IMR-90 (cell line): ENCODE data around the gene ARHGAP24. TPM values are rescaled to one million over a fixed set of nuclear protein-coding genes. Genes with fewer than 3 reads are reported as not detected.

Source experiments
- ATAC-seq: fragments of 200-7000 bp; cut with Tn5 transposase; 2 replicates; pipeline ENCODE4 v1.9.1; 2020; ENCODE audit warnings: low read depth, mild to moderate bottlenecking, moderate library complexity
- BruUV-seq: library from RNA; stranded (reverse); fragments of 400-500 nt; replicated peaks from 2 replicates; lab custom pipeline; 2021; lab: Mats Ljungman, UMichigan
- CTCF ChIA-PET: fragments of 300-600 bp; formaldehyde crosslinking; extraction: SDS; loops from one replicate; lab custom pipeline; 2021; ENCODE audit warnings: antibody characterized with exemption; lab: Yijun Ruan, JAX
- POLR2A ChIA-PET: fragments of 300-600 bp; sonication (Branson Sonifier 250); formaldehyde crosslinking; loops from one replicate; lab custom pipeline; 2022; ENCODE audit warnings: antibody characterized with exemption; ENCODE audit not compliant: unreplicated experiment; lab: Charles Lee
- DNase-seq: peaks from one replicate; pipeline ENCODE4 v3.0.0; 2013
- H2AFZ ChIP-seq: replicated peaks from 2 replicates; pipeline ENCODE3; 2013; ENCODE audit warnings: low read length, mild to moderate bottlenecking; ENCODE audit not compliant: poor library complexity
- H2AK5ac ChIP-seq: 2 replicates; pipeline ENCODE4 v1.6.1; 2013; ENCODE audit warnings: low read depth, low read length, inconsistent platforms
- H2AK9ac ChIP-seq: replicated peaks from 2 replicates; pipeline ENCODE3; 2013; ENCODE audit warnings: mild to moderate bottlenecking, low read depth, low read length, moderate library complexity; ENCODE audit not compliant: poor library complexity
- H2BK120ac ChIP-seq: 2 replicates; pipeline ENCODE4 v1.6.1; 2013; ENCODE audit warnings: low read depth, low read length, inconsistent platforms
- H2BK15ac ChIP-seq: 3 replicates; pipeline ENCODE4 v1.6.1; 2013; ENCODE audit warnings: low read depth, low read length, inconsistent platforms
- H2BK20ac ChIP-seq: 2 replicates; pipeline ENCODE4 v1.6.1; 2013; ENCODE audit warnings: low read depth, mild to moderate bottlenecking, inconsistent platforms, low read length, moderate library complexity
- H2BK5ac ChIP-seq: 2 replicates; pipeline ENCODE4 v1.6.1; 2013; ENCODE audit warnings: mild to moderate bottlenecking, low read depth, low read length, inconsistent platforms; ENCODE audit not compliant: poor library complexity, severe bottlenecking
- H3K14ac ChIP-seq: replicated peaks from 2 replicates; pipeline ENCODE4 v1.6.1; 2013; ENCODE audit warnings: low read depth, low read length, inconsistent platforms
- H3K18ac ChIP-seq: 2 replicates; pipeline ENCODE4 v1.6.1; 2013; ENCODE audit warnings: low read depth, low read length, control low read depth
- H3K23ac ChIP-seq: 2 replicates; pipeline ENCODE4 v1.6.1; 2013; ENCODE audit warnings: low read depth, low read length, inconsistent platforms
- H3K27ac ChIP-seq: 2 replicates; pipeline ENCODE4 v1.5.1; 2013; ENCODE audit warnings: mild to moderate bottlenecking, control low read depth, low read length; ENCODE audit not compliant: insufficient read depth
- H3K27me3 ChIP-seq: 2 replicates; pipeline ENCODE4 v1.6.1; 2013; ENCODE audit warnings: low read length; ENCODE audit not compliant: control insufficient read depth, insufficient read depth
- H3K36me3 ChIP-seq: 2 replicates; pipeline ENCODE4 v1.6.1; 2013; ENCODE audit warnings: low read length, mixed read lengths; ENCODE audit not compliant: control insufficient read depth, insufficient read depth
- H3K4ac ChIP-seq: 2 replicates; pipeline ENCODE4 v1.6.1; 2013; ENCODE audit warnings: low read depth, low read length, inconsistent platforms
- H3K4me1 ChIP-seq: 2 replicates; pipeline ENCODE4 v1.6.1; 2013; ENCODE audit warnings: low read length, mixed read lengths; ENCODE audit not compliant: control insufficient read depth, insufficient read depth
- H3K4me2 ChIP-seq: 2 replicates; pipeline ENCODE4 v1.6.1; 2013; ENCODE audit warnings: low read depth, mild to moderate bottlenecking, control low read depth, low read length, moderate library complexity
- H3K4me3 ChIP-seq: 2 replicates; pipeline ENCODE4 v1.5.1; 2013; ENCODE audit warnings: low read depth, mild to moderate bottlenecking, control low read depth, low read length, moderate library complexity; ENCODE audit not compliant: insufficient read depth
- H3K56ac ChIP-seq: 2 replicates; pipeline ENCODE4 v1.6.1; 2013; ENCODE audit warnings: low read length, inconsistent platforms; ENCODE audit not compliant: insufficient read depth; ENCODE audit errors: extremely low read depth
- H3K79me1 ChIP-seq, 2 experiments: 2 replicates each; pipeline ENCODE4 v1.6.1; 2013; ENCODE audit warnings: low read length in 2 of 2, inconsistent platforms in 1 of 2, low read depth in 1 of 2
- H3K9ac ChIP-seq: 2 replicates; pipeline ENCODE4 v1.6.1; 2013; ENCODE audit warnings: low read depth, low read length, control low read depth
- H3K9me1 ChIP-seq: 2 replicates; pipeline ENCODE4 v1.6.1; 2013; ENCODE audit warnings: low read length, inconsistent platforms; ENCODE audit not compliant: insufficient read depth
- H3K9me3 ChIP-seq: 2 replicates; pipeline ENCODE4 v1.6.1; 2013; ENCODE audit warnings: low read length; ENCODE audit not compliant: control insufficient read depth, insufficient read depth
- H4K20me1 ChIP-seq: 2 replicates; pipeline ENCODE4 v1.6.1; 2013; ENCODE audit warnings: low read length, inconsistent platforms; ENCODE audit not compliant: insufficient read depth
- H4K5ac ChIP-seq: 2 replicates; pipeline ENCODE4 v1.6.1; 2013; ENCODE audit warnings: mild to moderate bottlenecking, low read depth, low read length, control low read depth
- H4K8ac ChIP-seq, 2 experiments: 2 replicates each; pipeline ENCODE4 v1.6.1; 2013; ENCODE audit warnings: low read depth in 2 of 2, low read length in 2 of 2, control low read depth in 1 of 2, inconsistent platforms in 1 of 2
- H4K91ac ChIP-seq: 2 replicates; pipeline ENCODE4 v1.6.1; 2013; ENCODE audit warnings: low read depth, low read length, inconsistent platforms; ENCODE audit not compliant: insufficient read depth
- BHLHE40 ChIP-seq: fragments of 150-350 bp; IDR thresholded peaks from 2 replicates; pipeline ENCODE4 v1.6.1; 2016; ENCODE audit warnings: mild to moderate bottlenecking, low read depth, low read length
- FOS ChIP-seq: fragments of 150-350 bp; IDR thresholded peaks from 2 replicates; pipeline ENCODE4 v1.6.1; 2016; ENCODE audit warnings: low read depth, low read length
- MXI1 ChIP-seq: IDR thresholded peaks from 2 replicates; pipeline ENCODE4 v1.6.1; 2012; ENCODE audit warnings: low read depth, mild to moderate bottlenecking, low read length, moderate library complexity, borderline replicate concordance
- RAD21 ChIP-seq: IDR thresholded peaks from 2 replicates; pipeline ENCODE4 v1.6.1; 2012; ENCODE audit warnings: low read length, improper control_type of control experiment
- WGBS, 2 experiments: methylation state at CpG; one replicate each; pipeline versions ENCODE4 v1.1.5 to v1.1.7; 2013; ENCODE audit warnings: missing lambda C conversion rate in 2 of 2; ENCODE audit not compliant: insufficient read length in 1 of 2; ENCODE audit errors: extremely low coverage in 2 of 2; 5-methylcytosine and 5-hydroxymethylcytosine counted together
- dilution Hi-C: fragments of 300-500 bp; cut with HindIII; formaldehyde crosslinking; loops from one replicate; pipeline ENCODE4 v1.14.3; 2018; ENCODE audit warnings: low sequenced_read_pairs; ENCODE audit not compliant: unreplicated experiment
- in situ Hi-C: fragments of 300-500 bp; cut with MboI; formaldehyde crosslinking; loops from 3 replicates; pipeline ENCODE4 v1.14.3; 2019; ENCODE audit warnings: low sequenced_read_pairs, inconsistent platforms, mixed read lengths
- intact Hi-C: fragments of 100-400 bp; cut with micrococcal nuclease; formaldehyde crosslinking; loops from 2 replicates; pipeline ENCODE4 v1.10.0; 2022
- polyA plus RNA-seq, 3 experiments: library from polyadenylated mRNA; depleted of rRNA; stranded (reverse); fragments of >200 nt; gene quantifications; 2 replicates each; pipeline ENCODE4 v1.2.3, GENCODE V29; 2012; ENCODE audit warnings: low replicate concordance in 1 of 3
- total RNA-seq: library from RNA; depleted of rRNA; stranded (reverse); fragments of >200 nt; gene quantifications from 2 replicates; pipeline ENCODE4 v1.2.3, GENCODE V29; 2012
- TF ChIP-seq, protein P1 (sequence below): fragments of 150-350 bp; IDR thresholded peaks from 2 replicates; pipeline ENCODE4 v1.6.1; 2017; ENCODE audit warnings: mild to moderate bottlenecking, antibody characterized with exemption, low read length, low read depth
- TF ChIP-seq, protein P2 (sequence below): conservative IDR thresholded peaks from 2 replicates; pipeline ENCODE4 v1.5.1; 2012; ENCODE audit warnings: mild to moderate bottlenecking, low read depth, low read length, improper control_type of control experiment
- TF ChIP-seq, protein P3 (sequence below): fragments of 150-350 bp; IDR thresholded peaks from 2 replicates; pipeline ENCODE4 v1.6.1; 2016; ENCODE audit warnings: low read depth, mild to moderate bottlenecking, low read length, moderate library complexity, borderline replicate concordance

The ARHGAP24 gene
- total and polyA plus RNA-seq, 2 of the 4 experiments (the other 2 are of a cell fraction) = 11.9 to 24.0 TPM

DNA sequence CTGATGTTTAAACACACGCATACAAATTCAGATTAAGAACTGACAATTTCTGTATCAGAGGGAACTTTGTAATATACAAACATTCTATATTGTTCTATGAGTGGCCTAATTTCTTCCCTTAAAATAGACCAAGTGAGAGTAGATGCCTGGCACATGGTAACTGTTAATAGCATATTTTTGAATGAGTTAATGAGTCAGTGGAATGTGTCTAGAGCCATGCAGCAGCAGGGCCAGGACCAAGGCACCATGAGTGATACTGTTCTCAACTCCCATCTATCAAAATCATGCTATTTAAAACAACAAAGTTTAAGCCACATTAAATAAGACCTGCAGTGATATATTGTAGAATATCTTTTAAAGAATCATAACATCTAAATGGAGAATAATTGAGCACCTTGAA, 98.3 kb downstream of the ARHGAP24 start:
- no peak overlapping the region for H3K4ac ChIP-seq
- no peaks in the 10 kb centered on the region for H3K9me1 ChIP-seq
- DNase-seq (no peak), ATAC-seq (no peak)
- H4K5ac ChIP-seq = no peak overlapping the region
- no peak overlapping the region for H3K56ac ChIP-seq
- no peak overlapping the region for H2BK120ac ChIP-seq
- H3K36me3 ChIP-seq = no peaks in the 10 kb centered on the region
- no peak overlapping the region for H2AFZ ChIP-seq
- CTCF ChIA-PET = no interaction called here
- no peak overlapping the region for H3K18ac ChIP-seq
- H3K23ac ChIP-seq = no peak overlapping the region
- no peak overlapping the region for H4K91ac ChIP-seq
- POLR2A ChIA-PET = no interaction called here
- H2AK5ac ChIP-seq = no peak overlapping the region
- H2BK20ac ChIP-seq = no peak overlapping the region
- no peak overlapping the region for H2BK15ac ChIP-seq
- H3K4me2 ChIP-seq = no peak overlapping the region
- no peak overlapping the region for H2BK5ac ChIP-seq
- intact Hi-C loops = no loop called here
- dilution Hi-C loops = no loop called here
- TF ChIP-seq, protein P1, sequence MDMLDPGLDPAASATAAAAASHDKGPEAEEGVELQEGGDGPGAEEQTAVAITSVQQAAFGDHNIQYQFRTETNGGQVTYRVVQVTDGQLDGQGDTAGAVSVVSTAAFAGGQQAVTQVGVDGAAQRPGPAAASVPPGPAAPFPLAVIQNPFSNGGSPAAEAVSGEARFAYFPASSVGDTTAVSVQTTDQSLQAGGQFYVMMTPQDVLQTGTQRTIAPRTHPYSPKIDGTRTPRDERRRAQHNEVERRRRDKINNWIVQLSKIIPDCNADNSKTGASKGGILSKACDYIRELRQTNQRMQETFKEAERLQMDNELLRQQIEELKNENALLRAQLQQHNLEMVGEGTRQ = no peak
- TF ChIP-seq FOS = no peak
- no peak for TF ChIP-seq RAD21
- no peak for TF ChIP-seq BHLHE40
- TF ChIP-seq, protein P2, sequence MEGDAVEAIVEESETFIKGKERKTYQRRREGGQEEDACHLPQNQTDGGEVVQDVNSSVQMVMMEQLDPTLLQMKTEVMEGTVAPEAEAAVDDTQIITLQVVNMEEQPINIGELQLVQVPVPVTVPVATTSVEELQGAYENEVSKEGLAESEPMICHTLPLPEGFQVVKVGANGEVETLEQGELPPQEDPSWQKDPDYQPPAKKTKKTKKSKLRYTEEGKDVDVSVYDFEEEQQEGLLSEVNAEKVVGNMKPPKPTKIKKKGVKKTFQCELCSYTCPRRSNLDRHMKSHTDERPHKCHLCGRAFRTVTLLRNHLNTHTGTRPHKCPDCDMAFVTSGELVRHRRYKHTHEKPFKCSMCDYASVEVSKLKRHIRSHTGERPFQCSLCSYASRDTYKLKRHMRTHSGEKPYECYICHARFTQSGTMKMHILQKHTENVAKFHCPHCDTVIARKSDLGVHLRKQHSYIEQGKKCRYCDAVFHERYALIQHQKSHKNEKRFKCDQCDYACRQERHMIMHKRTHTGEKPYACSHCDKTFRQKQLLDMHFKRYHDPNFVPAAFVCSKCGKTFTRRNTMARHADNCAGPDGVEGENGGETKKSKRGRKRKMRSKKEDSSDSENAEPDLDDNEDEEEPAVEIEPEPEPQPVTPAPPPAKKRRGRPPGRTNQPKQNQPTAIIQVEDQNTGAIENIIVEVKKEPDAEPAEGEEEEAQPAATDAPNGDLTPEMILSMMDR = no peak
- TF ChIP-seq MXI1 = no peak
- TF ChIP-seq, protein P3, sequence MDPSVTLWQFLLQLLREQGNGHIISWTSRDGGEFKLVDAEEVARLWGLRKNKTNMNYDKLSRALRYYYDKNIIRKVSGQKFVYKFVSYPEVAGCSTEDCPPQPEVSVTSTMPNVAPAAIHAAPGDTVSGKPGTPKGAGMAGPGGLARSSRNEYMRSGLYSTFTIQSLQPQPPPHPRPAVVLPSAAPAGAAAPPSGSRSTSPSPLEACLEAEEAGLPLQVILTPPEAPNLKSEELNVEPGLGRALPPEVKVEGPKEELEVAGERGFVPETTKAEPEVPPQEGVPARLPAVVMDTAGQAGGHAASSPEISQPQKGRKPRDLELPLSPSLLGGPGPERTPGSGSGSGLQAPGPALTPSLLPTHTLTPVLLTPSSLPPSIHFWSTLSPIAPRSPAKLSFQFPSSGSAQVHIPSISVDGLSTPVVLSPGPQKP = no peak
- H3K14ac ChIP-seq = no peak overlapping the region
- no peaks in the 10 kb centered on the region for H3K9me3 ChIP-seq
- H3K9ac ChIP-seq = no peak overlapping the region
- no peaks in the 10 kb centered on the region for H3K27me3 ChIP-seq
- in situ Hi-C loops = no loop called here
- no peaks in the 10 kb centered on the region for H3K4me1 ChIP-seq
- H2AK9ac ChIP-seq = no peak overlapping the region
- WGBS, 2 experiments = no CpG with 5 or more reads among the region's 1 CpG
- H4K8ac ChIP-seq = no peak overlapping the region
- BruUV-seq = no TSS peak
- H3K27ac ChIP-seq = no peak overlapping the region
- H3K79me1 ChIP-seq = no peaks in the 10 kb centered on the region
- no peaks in the 10 kb centered on the region for H4K20me1 ChIP-seq
- no peak overlapping the region for H3K4me3 ChIP-seq
